ENCODE measurements around the gene AADACL4.

AADACL4 gene

GRCh38 chr1:12703821-12704451, 60.1 kb downstream of the AADACL4 start:
- in situ Hi-C loops (cut with HindIII; ENCODE audit: low pct_ligation_motif_present, low sequenced_read_pairs): no loop called here
- no peak for TF ChIP-seq CTCF (IDR thresholded peaks at IDR 0.05; ENCODE audit: low read depth, low read length, missing control alignments)

GRCh38 chr1:12706061-12706460, 62.2 kb downstream of the AADACL4 start:
- no peak for TF ChIP-seq CTCF (IDR thresholded peaks at IDR 0.05; ENCODE audit: low read depth, low read length, missing control alignments)
- in situ Hi-C loops (cut with HindIII; ENCODE audit: low pct_ligation_motif_present, low sequenced_read_pairs): no loop called here
- Histone ChIP-seq H3K36me3 (replicated peaks) (no peaks in the 10 kb centered on the region), H3K27me3 (replicated peaks) (no peaks in the 10 kb centered on the region), H3K27ac (no peak overlapping the region), H3K4me3 (ENCODE audit: low read depth, low read length) (no peak overlapping the region)
- DNase-seq: no peak

More at GRCh38 chr1:12703821-12704451, 60.1 kb downstream of the AADACL4 start:
- DNase-seq: no peak
- no peak overlapping the region for H3K4me3 ChIP-seq (ENCODE audit: low read depth, low read length)
- H3K27me3 ChIP-seq (replicated peaks): no peaks in the 10 kb centered on the region
- no peaks in the 10 kb centered on the region for H3K36me3 ChIP-seq (replicated peaks)
- no peak overlapping the region for H3K27ac ChIP-seq

- no peaks in the 10 kb centered on the region for H3K36me3 ChIP-seq (replicated peaks)
- in situ Hi-C loops (cut with HindIII; ENCODE audit: low pct_ligation_motif_present, low sequenced_read_pairs): no loop called here
- no peak for DNase-seq
- no peak overlapping the region for H3K4me3 ChIP-seq (ENCODE audit: low read depth, low read length)
- no peaks in the 10 kb centered on the region for H3K27me3 ChIP-seq (replicated peaks)
- TF ChIP-seq CTCF (IDR thresholded peaks at IDR 0.05; ENCODE audit: low read depth, low read length, missing control alignments): no peak
- no peak overlapping the region for H3K27ac ChIP-seq
These were observed 64.7 kb downstream of the AADACL4 start for GRCh38 chr1:12708396-12709090.

GRCh38 chr1:12709091-12709491, 65.2 kb downstream of the AADACL4 start:
- TF ChIP-seq CTCF (IDR thresholded peaks at IDR 0.05; ENCODE audit: low read depth, low read length, missing control alignments): no peak
- H3K27me3 ChIP-seq (replicated peaks): no peaks in the 10 kb centered on the region
- in situ Hi-C loops (cut with HindIII; ENCODE audit: low pct_ligation_motif_present, low sequenced_read_pairs): no loop called here
- DNase-seq: no peak
- no peak overlapping the region for H3K4me3 ChIP-seq (ENCODE audit: low read depth, low read length)
- H3K27ac ChIP-seq: no peak overlapping the region
- H3K36me3 ChIP-seq (replicated peaks): no peaks in the 10 kb centered on the region

- H3K36me3 ChIP-seq (replicated peaks): no peaks in the 10 kb centered on the region
- no peaks in the 10 kb centered on the region for H3K27me3 ChIP-seq (replicated peaks)
- TF ChIP-seq CTCF (IDR thresholded peaks at IDR 0.05; ENCODE audit: low read depth, low read length, missing control alignments): no peak
- H3K4me3 ChIP-seq (ENCODE audit: low read depth, low read length): no peak overlapping the region
- no peak for DNase-seq
- in situ Hi-C loops (cut with HindIII; ENCODE audit: low pct_ligation_motif_present, low sequenced_read_pairs): no loop called here
- no peak overlapping the region for H3K27ac ChIP-seq
These were observed 65.8 kb downstream of the AADACL4 start for GRCh38 chr1:12709696-12710095.

Data from brain microvascular endothelial cell (primary cell).